GM18951 (cell line): ENCODE measurements around the gene DDX42.
A peak's percentile ranks its signal among the peaks of the same experiment; 100 is the strongest.

Experiments
- POLR2A ChIP-seq: IDR thresholded peaks from 4 replicates; pipeline ENCODE4 v1.6.1; 2011; ENCODE audit warnings: mild to moderate bottlenecking; ENCODE audit not compliant: insufficient read length, insufficient read depth; ENCODE audit errors: extremely low read depth
- in situ Hi-C: fragments of 300-500 bp; cut with MboI; formaldehyde crosslinking; loops from one replicate; pipeline ENCODE4 v1.12.0; 2022; ENCODE audit warnings: low sequenced_read_pairs, mixed read lengths, inconsistent platforms; ENCODE audit not compliant: unreplicated experiment

Gene DDX42

DNA sequence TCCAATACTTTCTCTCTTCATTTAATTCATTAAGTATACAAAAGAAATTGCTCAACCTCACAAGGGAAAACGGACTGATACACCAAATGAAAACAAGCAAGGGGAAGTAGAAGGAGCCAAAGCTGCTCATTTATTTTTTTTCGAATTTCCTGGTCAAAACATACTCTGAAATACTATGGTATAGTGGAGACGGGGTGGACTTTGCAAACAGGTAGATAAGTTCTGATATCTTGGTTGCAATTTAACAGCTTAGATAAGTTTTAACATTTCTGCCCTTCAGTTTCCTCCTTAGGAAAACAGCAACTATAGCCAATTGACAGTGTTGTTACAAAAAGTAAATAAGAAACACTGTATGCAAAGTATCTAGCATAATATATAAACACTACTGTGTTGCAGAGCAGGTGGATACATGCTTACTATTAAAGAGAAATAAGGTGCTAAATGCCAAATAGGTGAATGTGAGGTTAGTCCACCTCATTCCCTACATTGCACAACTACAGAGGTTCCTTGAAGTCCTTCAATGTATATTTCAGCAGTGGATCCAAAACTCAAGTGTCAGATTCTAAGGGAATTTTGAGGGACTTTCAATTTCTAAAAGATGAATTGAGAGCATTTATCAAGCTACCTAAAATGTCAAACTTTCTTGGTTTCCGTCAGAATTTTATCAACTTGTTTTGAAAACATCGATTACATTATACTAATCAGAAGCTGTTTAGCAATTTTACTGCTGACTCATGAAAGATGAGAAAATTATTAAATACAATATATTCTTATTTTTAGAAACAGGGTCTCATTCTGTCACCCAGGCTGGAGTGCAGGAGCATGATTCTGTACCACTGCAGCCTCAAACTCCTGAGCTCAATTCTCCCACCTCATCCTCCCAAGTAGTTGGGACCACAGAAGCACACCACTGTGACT lies 11.6 kb upstream of the DDX42 start:
- in situ Hi-C loops = no loop called here
- no peak for TF ChIP-seq POLR2A

DNA sequence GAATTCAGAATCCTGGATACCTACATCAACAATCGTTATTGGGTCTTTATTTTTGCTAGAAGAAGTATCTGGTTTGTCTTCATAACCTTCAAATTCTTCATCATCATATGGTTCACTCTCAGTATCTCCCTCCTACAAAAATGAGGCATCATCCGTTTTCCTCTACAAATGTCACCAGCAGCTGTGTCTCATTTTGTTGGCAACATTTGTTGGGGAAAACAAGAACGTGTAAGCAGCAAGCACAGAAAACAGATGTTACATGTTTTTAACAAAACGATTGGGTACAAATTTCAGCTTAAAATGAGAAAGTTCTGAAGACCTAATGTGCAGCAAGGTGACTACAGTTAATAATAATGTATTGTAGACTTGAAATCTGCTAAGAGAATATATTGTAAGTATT lies 9.3 kb upstream of the DDX42 start:
- TF ChIP-seq POLR2A = no peak

DNA sequence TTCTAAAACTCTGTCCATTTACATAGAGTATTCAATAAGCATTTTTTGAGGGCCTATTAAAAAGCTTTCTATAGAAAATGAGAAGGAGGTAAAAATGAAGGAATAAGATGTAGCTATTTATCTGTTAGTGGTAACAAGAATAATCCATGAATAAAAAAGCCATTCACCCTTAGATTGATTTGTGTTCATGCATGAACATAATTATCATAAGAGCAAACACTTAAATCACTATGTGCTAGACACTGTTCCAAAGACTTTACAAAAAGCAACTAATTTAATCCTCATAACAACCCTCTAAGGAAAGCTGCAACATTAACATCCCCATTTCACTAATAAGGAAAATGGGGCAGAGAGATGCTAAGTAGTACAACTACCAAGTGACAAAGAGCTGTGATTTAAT lies 7.2 kb upstream of the DDX42 start:
- in situ Hi-C loops = no loop called here
- TF ChIP-seq POLR2A = no peak

More for the DNA sequence above, 9.3 kb upstream of the DDX42 start:
- in situ Hi-C loops = no loop called here

DNA sequence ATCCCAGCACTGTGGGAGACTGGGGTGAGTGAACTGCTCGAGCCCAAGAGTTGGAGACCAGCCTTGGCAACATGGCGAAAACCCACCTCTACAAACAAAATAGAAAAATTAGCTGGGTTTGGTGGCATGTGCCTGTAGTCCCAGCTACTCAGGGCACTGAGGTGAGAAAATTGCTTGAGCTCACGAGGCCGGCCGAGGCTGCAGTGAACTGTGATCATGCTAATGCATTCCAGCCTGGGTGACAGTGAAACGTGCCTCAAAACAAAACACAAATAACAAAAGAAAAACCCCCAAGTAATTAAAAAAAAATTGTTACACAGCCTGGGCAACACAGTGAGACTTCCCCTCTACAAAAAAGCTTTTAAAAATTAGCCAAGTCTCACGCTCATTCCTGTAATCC lies 5.5 kb upstream of the DDX42 start:
- in situ Hi-C loops = no loop called here
- no peak for TF ChIP-seq POLR2A

DNA sequence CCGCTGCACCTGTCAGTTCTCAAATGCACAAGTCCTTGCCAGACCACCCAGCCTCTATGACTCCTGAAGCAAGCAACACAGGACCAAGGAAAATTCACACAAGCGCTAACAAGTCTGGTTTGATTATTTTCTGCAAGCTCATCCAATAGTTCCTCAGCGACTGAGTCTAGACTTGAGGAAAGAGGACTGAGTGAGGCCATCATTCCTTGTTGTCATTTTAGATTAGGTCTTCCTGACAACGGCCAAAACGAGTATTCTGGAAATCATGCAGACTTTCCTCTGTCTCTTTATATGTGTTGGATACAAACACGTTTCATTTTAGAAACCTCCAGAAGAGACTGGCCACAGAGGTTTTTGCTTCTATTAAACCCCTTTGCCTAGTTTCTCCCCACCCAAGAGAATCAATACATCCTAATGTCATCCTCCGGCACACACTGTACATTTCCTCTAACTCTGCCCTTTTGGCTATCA lies 1.1 kb upstream of the DDX42 start:
- TF ChIP-seq POLR2A = no peak
- in situ Hi-C loops = no loop called here

DNA sequence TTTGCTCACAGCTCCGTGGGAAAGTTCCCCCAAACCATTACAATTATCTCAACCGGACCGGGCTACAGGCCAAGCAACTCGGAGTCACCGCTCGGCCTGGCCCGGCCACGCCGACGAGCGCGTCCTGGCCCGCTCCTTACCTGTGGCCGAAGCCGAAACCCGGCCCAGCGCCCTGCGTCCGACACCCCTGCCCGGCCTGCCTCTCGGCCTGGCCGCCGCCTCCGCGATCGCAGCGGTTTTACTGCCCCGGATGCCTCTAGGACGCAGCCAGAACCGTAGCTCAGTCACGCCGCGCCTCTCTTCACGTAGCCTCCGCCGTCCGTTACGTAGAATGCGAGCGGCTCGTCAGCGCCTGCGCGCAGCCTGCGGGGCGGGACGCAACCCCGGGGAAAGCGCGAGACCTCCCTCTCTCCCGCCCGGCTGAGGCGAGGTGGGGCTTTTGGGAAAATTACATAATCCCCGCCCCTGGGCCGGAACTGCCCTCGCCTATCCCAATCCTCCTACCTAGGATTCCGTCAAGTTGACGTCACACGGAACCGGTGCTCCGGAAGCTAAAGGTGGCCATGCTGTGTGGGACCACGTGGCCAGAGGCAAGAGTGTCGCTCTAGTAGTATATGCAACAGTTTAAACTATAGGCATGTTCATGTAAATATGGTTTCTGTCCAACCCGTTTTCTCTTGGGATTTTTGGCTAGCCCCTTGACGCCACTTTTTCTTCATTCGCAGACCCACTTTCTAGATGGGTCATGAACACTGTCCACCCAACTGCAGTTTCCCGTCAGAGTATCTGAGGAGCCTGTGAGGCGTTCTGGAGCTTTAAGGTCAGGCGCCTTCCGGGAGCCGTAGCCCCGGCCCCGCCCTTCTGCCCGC lies 464 bp upstream of the DDX42 start, which contains the start of gene CCDC47:
Gene CCDC47 (minus strand): TSS at position 326 of the 869 bp plus-strand sequence. CDS start 7,422 bp downstream, outside the sequence.
- in situ Hi-C loops = no loop called here
- TF ChIP-seq POLR2A = peak; percentile 94

DNA sequence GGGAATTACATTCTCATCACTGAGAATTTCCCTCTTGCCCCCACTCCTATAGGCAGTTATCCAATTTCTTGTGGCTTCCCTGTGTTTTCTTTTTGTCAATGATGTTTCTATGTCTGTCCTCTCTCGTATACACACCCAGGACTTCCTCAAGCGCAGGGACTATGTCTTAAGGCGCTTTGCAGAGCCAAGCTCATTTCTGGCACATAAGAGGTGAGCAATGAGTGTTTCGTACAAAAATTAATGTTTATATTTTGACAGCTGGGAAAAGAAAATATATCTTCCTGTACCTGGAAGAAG lies 947 bp downstream of the DDX42 start:
- no peak for TF ChIP-seq POLR2A
- in situ Hi-C loops = no loop called here

DNA sequence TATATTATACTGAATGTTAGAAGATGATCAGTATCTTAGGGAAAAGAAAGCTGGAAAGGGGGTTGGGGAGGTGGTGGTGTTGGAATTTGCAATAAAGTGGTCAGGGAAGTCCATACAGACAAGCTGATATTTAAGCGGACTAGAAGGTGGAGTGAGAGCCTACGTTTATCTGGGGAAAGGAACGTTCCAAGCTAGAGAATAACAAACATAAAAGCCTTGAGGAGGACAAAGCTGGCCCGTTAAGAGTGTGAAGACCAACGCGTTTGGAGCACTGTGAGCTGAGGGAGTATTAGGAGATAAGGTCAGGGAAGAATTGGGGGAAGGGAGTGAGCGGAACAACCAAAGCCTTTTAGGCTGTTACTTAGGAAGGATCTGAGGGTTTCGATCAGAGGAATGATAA lies 1.4 kb downstream of the DDX42 start:
- in situ Hi-C loops = no loop called here
- TF ChIP-seq POLR2A = no peak

DNA sequence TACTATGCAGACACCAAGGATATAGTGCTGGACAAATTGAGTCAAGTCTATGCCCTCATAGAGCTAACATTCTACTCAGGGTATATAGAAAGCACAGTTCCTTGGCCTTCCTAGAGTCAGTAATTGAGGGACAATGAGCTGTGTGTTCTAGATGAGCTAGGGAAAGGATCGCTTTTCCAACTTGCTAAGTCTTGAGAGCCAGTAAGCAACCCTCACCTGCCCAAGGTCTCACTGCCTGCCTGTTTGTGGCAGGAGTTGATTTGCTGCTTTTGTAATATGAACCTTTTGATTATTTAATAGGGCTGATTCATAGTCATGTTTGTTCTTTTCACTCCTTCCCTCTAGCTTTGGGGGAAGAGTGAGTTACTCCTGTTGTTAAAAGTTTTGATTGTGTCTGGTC lies 6.5 kb downstream of the DDX42 start:
- in situ Hi-C loops = no loop called here
- no peak for TF ChIP-seq POLR2A

DNA sequence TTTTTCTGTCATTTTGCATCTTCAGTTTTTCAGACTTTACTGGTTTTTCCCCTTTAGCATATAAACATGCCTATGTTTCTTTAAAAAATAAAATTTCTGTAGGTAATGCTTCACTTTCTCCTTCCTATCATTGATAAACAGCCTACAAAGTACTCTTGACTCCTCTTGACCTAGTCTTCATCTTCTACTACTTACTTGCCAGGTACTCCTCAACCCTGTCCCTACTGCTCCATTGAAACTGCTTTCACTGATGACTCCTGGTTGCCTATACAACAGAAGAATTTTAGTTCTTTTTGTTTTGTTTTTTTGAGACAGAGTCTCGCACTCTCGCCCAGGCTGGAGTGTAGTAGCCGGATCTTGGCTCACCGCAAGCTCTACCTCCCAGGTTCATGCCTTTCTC lies 7.0 kb downstream of the DDX42 start:
- TF ChIP-seq POLR2A = no peak

DNA sequence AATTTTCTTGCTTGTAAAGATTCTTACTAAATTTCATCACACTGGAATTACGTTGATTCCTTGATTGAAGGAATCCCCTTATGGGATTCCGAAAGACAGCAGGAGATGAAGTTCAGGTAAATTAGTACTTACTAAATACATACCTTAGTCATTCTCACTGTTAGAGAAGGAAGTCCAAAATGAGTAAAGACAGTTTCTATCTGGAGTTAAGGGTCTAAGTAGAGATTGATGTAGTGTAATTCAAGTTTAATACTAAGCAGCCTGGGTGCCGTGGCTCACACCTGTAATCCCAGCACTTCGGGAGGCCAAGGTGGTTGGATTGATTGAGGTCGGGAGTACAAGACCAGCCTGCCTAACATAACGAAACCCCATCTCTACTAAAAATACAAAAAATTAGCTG lies 9.6 kb downstream of the DDX42 start:
- TF ChIP-seq POLR2A = no peak
- in situ Hi-C loops = no loop called here

More for the DNA sequence above, 7.0 kb downstream of the DDX42 start:
- in situ Hi-C loops = no loop called here

DNA sequence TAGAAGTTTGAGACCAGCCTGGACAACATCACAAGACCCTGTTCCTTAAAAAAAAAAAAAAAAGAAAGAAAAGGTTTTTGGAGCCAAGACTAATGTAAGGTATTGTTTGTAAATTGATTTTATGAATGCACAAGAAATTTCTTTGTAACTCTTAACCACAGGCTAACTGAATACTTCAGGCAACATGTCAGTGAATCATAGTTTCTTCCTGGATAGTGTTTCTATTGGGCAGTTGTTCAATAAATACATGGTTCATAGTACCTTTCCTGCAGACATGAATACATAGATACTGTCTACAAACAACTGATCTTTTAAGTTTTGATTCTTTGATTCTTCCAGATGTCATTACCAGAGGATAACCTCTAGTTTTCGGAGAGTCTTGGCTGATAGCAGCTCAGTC lies 11.6 kb downstream of the DDX42 start:
- no peak for TF ChIP-seq POLR2A
- in situ Hi-C loops = no loop called here

DNA sequence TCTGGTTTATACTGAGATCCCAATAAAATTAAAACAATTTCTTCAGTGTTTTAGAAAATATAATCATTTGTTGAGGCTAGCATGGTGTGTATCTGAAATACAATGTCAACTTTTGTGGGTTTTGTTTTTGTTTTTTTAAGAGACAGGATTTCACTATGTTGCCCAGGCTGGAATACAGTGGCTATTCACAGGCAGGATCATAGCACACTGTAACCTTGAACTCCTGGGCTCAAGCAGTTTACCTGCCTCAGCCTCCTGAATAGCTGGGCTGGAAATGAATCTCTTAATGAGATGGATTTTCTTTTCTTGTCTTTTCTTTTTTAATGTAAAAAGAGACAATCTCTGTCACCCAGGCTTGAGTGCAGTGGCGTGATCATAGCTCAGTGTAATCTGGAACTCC lies 12.1 kb downstream of the DDX42 start:
- TF ChIP-seq POLR2A = no peak
- in situ Hi-C loops = no loop called here

DNA sequence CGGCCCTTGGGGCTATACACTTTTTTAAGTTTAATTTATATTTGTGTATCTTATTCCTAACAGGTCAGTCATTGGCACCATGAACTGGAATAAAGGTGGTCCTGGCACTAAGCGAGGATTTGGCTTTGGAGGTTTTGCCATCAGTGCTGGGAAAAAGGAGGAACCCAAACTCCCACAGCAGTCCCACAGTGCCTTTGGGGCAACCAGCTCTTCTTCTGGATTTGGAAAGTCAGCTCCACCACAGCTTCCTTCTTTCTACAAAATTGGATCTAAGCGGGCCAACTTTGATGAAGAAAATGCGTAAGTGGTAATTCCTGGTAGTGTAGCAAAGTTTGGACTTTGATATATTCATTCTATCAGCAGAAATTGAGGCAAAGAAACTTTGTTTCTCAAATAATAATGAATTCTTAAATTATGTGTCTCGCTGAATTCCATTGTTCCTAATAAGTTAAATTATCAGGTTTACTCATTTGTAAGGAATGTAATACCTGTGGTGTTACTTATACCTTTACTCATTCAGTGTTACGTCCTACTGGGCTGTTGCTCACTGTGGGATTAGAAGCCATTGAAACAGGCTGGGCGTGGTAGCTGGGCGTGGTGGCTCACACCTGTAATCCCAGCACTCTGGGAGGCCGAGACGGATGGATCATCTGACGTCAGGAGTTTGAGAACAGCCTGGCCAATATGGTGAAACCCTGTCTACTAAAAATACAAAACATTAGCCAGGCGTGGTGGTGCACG lies 13.2 kb downstream of the DDX42 start:
- TF ChIP-seq POLR2A = no peak
- in situ Hi-C loops = no loop called here
